H9 (cell line): Measurements from ENCODE around the gene DIMT1. TPM values are rescaled to one million over a fixed set of nuclear protein-coding genes. Genes with fewer than 3 reads are reported as not detected.

ENCODE experiments used
- DNase-seq: peaks from one replicate; pipeline ENCODE4 v3.0.0-alpha.2; 2017
- H2AFZ ChIP-seq: one replicate; pipeline ENCODE4 v1.6.1; 2013; ENCODE audit warnings: mild to moderate bottlenecking, low read length, control low read depth, moderate library complexity
- H2AK5ac ChIP-seq: 2 replicates; pipeline ENCODE4 v1.6.1; 2013; ENCODE audit warnings: low read length, control low read depth, mixed read lengths; ENCODE audit not compliant: insufficient read length
- H2BK120ac ChIP-seq: one replicate; pipeline ENCODE4 v1.6.1; 2013; ENCODE audit warnings: low read depth, mild to moderate bottlenecking, low read length, control low read depth, inconsistent platforms; ENCODE audit not compliant: poor library complexity, severe bottlenecking
- H2BK12ac ChIP-seq: 2 replicates; pipeline ENCODE4 v1.6.1; 2013; ENCODE audit warnings: low read length, control low read depth, mixed read lengths, low read depth; ENCODE audit not compliant: insufficient read length
- H2BK15ac ChIP-seq: 2 replicates; pipeline ENCODE4 v1.6.1; 2013; ENCODE audit warnings: low read depth, low read length, control low read depth
- H2BK20ac ChIP-seq: one replicate; pipeline ENCODE4 v1.6.1; 2013; ENCODE audit warnings: low read depth, mild to moderate bottlenecking, low read length, control low read depth, inconsistent platforms; ENCODE audit not compliant: poor library complexity, severe bottlenecking
- H2BK5ac ChIP-seq: 2 replicates; pipeline ENCODE4 v1.6.1; 2013; ENCODE audit warnings: low read length, control low read depth, mixed read lengths; ENCODE audit not compliant: insufficient read length
- H3K14ac ChIP-seq: 2 replicates; pipeline ENCODE4 v1.6.1; 2013; ENCODE audit warnings: low read length, control low read depth; ENCODE audit not compliant: insufficient read depth
- H3K18ac ChIP-seq: 2 replicates; pipeline ENCODE4 v1.6.1; 2013; ENCODE audit warnings: low read depth, mild to moderate bottlenecking, mixed read lengths, low read length, control low read depth; ENCODE audit not compliant: insufficient read length
- H3K23ac ChIP-seq: 2 replicates; pipeline ENCODE4 v1.6.1; 2013; ENCODE audit warnings: low read length, control low read depth, mixed read lengths, low read depth; ENCODE audit not compliant: insufficient read length
- H3K23me2 ChIP-seq: 2 replicates; pipeline ENCODE4 v1.6.1; 2013; ENCODE audit warnings: low read depth, mild to moderate bottlenecking, mixed read lengths, low read length, control low read depth; ENCODE audit not compliant: insufficient read length, poor library complexity, severe bottlenecking
- H3K27ac ChIP-seq: 2 replicates; pipeline ENCODE4 v1.5.1; 2013; ENCODE audit warnings: low read length, control low read depth, mixed read lengths, low read depth; ENCODE audit not compliant: insufficient read length
- H3K27me3 ChIP-seq: 2 replicates; pipeline ENCODE4 v1.6.1; 2013; ENCODE audit warnings: low read length, control low read depth, inconsistent platforms; ENCODE audit not compliant: insufficient read depth
- H3K4ac ChIP-seq: 2 replicates; pipeline ENCODE4 v1.6.1; 2013; ENCODE audit warnings: low read depth, mild to moderate bottlenecking, control low read depth, inconsistent platforms, low read length, moderate library complexity
- H3K4me1 ChIP-seq: 2 replicates; pipeline ENCODE4 v1.6.1; 2013; ENCODE audit warnings: low read length, control low read depth, inconsistent platforms; ENCODE audit not compliant: insufficient read depth
- H3K4me2 ChIP-seq: 2 replicates; pipeline ENCODE4 v1.6.1; 2013; ENCODE audit warnings: low read length, control low read depth, mixed read lengths; ENCODE audit not compliant: insufficient read length, insufficient read depth
- H3K56ac ChIP-seq: 2 replicates; pipeline ENCODE4 v1.6.1; 2013; ENCODE audit warnings: low read depth, mild to moderate bottlenecking, mixed read lengths, low read length, control low read depth; ENCODE audit not compliant: insufficient read length
- H3K79me1 ChIP-seq: 2 replicates; pipeline ENCODE4 v1.6.1; 2013; ENCODE audit warnings: low read depth, mild to moderate bottlenecking, moderate library complexity, low read length, control low read depth, inconsistent platforms; ENCODE audit not compliant: insufficient read depth, poor library complexity, severe bottlenecking
- H3K79me2 ChIP-seq: 2 replicates; pipeline ENCODE4 v1.6.1; 2013; ENCODE audit warnings: low read length, control low read depth, inconsistent platforms; ENCODE audit not compliant: insufficient read depth
- H3K9ac ChIP-seq: 2 replicates; pipeline ENCODE4 v1.6.1; 2013; ENCODE audit warnings: low read length, control low read depth, mixed read lengths; ENCODE audit not compliant: insufficient read length; ENCODE audit errors: extremely low read depth
- H3K9me3 ChIP-seq: one replicate; pipeline ENCODE4 v1.6.1; 2013; ENCODE audit warnings: low read depth, low read length, inconsistent platforms; ENCODE audit not compliant: control insufficient read depth
- H3T11ph ChIP-seq: one replicate; pipeline ENCODE4 v1.6.1; 2013; ENCODE audit warnings: mild to moderate bottlenecking, low read length, control low read depth, inconsistent platforms
- H4K20me1 ChIP-seq: one replicate; pipeline ENCODE4 v1.6.1; 2013; ENCODE audit not compliant: control insufficient read depth, insufficient read length, insufficient read depth
- H4K5ac ChIP-seq: 2 replicates; pipeline ENCODE4 v1.6.1; 2013; ENCODE audit warnings: low read depth, mild to moderate bottlenecking, mixed read lengths, low read length, control low read depth; ENCODE audit not compliant: insufficient read length
- H4K8ac ChIP-seq: replicated peaks from 2 replicates; pipeline ENCODE4 v1.6.1; 2013; ENCODE audit warnings: low read length, control low read depth, mixed read lengths, low read depth; ENCODE audit not compliant: insufficient read length
- H4K91ac ChIP-seq: 2 replicates; pipeline ENCODE4 v1.6.1; 2013; ENCODE audit warnings: low read depth, mild to moderate bottlenecking, moderate library complexity, mixed read lengths, low read length, control low read depth; ENCODE audit not compliant: insufficient read length
- H3K27ac Mint-ChIP-seq, 3 experiments: 2 replicates in 2 of 3; 3 replicates in 1 of 3; pipeline ENCODE4 v1.8.0; 2020 to 2021; ENCODE audit warnings: mixed read lengths in 3 of 3, mild to moderate bottlenecking in 1 of 3, moderate library complexity in 1 of 3
- H3K27me3 Mint-ChIP-seq: 2 replicates; pipeline ENCODE4 v1.8.0; 2021; ENCODE audit warnings: low read depth, mild to moderate bottlenecking, moderate library complexity, mixed read lengths
- H3K36me3 Mint-ChIP-seq, 3 experiments: 2 replicates in 2 of 3; 3 replicates in 1 of 3; pipeline ENCODE4 v1.8.0; 2020 to 2021; ENCODE audit warnings: low read depth in 3 of 3, mixed read lengths in 3 of 3; ENCODE audit not compliant: insufficient read depth in 1 of 3
- H3K4me1 Mint-ChIP-seq, 2 experiments: 2 replicates each; pipeline ENCODE4 v1.8.0; 2020; ENCODE audit warnings: mixed read lengths in 2 of 2
- H3K4me3 Mint-ChIP-seq, 2 experiments: 2 replicates in 1 of 2; 3 replicates in 1 of 2; pipeline ENCODE4 v1.8.0; 2020 to 2021; ENCODE audit warnings: mild to moderate bottlenecking in 2 of 2, mixed read lengths in 2 of 2, moderate library complexity in 1 of 2
- H3K9me3 Mint-ChIP-seq, 2 experiments: 2 replicates in 1 of 2; 3 replicates in 1 of 2; pipeline ENCODE4 v1.8.0; 2020; ENCODE audit warnings: mild to moderate bottlenecking in 2 of 2, mixed read lengths in 2 of 2, moderate library complexity in 1 of 2
- CTCF ChIP-seq: fragments of 200-600 bp; sonication (generic); conservative IDR thresholded peaks from 3 replicates; pipeline ENCODE4 v1.8.0; 2021; ENCODE audit warnings: antibody characterized with exemption, mild to moderate bottlenecking
- WGBS: extraction: QIAGEN DNeasy Blood & Tissue Kit; methylation state at CpG from one replicate; pipeline ENCODE4 v1.1.7; 2013; ENCODE audit warnings: missing lambda C conversion rate, low lambda C conversion rate, mixed read lengths; ENCODE audit not compliant: insufficient read length; ENCODE audit errors: extremely low coverage; 5-methylcytosine and 5-hydroxymethylcytosine counted together
- total RNA-seq: library from RNA; stranded (reverse); gene quantifications from 2 replicates; pipeline ENCODE4 v1.2.1, GENCODE V29; 2021

The DIMT1 gene
- total RNA-seq, 1 experiment from 2014 or later, result 36.0 TPM

GRCh38 chr5:62369039-62369438 is 34.7 kb downstream of the DIMT1 start:
- Histone ChIP-seq H3K23ac (no peak overlapping the region), H3K14ac (no peak overlapping the region), H4K20me1 (no peaks in the 10 kb centered on the region), H3K27me3 (no peaks in the 10 kb centered on the region), H2BK20ac (no peak overlapping the region), H3K4ac (no peak overlapping the region), H3K9ac (no peak overlapping the region), H2BK15ac (no peak overlapping the region), H3K4me2 (no peak overlapping the region), H4K91ac (no peak overlapping the region), H3K18ac (no peak overlapping the region), H4K8ac (no peak overlapping the region), H2AFZ (no peak overlapping the region), H3K27ac (no peak overlapping the region), H3K56ac (no peak overlapping the region), H3K9me3 (no peaks in the 10 kb centered on the region), H2BK120ac (no peak overlapping the region), H3K79me1 (no peaks in the 10 kb centered on the region), H3K23me2 (no peaks in the 10 kb centered on the region), H4K5ac (no peak overlapping the region), H3T11ph (no peak overlapping the region), H2BK5ac (no peak overlapping the region), H3K79me2 (no peaks in the 10 kb centered on the region), H2BK12ac (no peak overlapping the region), H2AK5ac (no peak overlapping the region), H3K4me1 (no peaks in the 10 kb centered on the region)
- H3K4me1 Mint-ChIP-seq, result no peaks in the 10 kb centered on the region
- no peak overlapping the region; a peak in 1 of 7 replicates for H3K27ac Mint-ChIP-seq
- WGBS, result no CpG with 5 or more reads among the region's 2 CpGs
- H3K27me3 Mint-ChIP-seq, result no peaks in the 10 kb centered on the region
- no peak for TF ChIP-seq CTCF
- no peak for DNase-seq
- no peaks in the 10 kb centered on the region for H3K9me3 Mint-ChIP-seq
- peaks cover 15 to 56% (median 54%) of the 10 kb centered on the region in 3 experiments; a peak in 6 of 7 replicates for H3K36me3 Mint-ChIP-seq
- no peak overlapping the region for H3K4me3 Mint-ChIP-seq
